Upper lobe of left lung (tissue), 4 donors: ENCODE results near the gene CHRNE.

ENCODE experiments used
- CTCF ChIP-seq, 6 experiments: fragments of 450-650 bp in 4 of 6; fragments of 200-600 bp in 2 of 6; sonication (generic) in 2 of 6; IDR thresholded peaks; one replicate each; pipeline ENCODE4 v1.5.1; 2016 to 2019; ENCODE audit warnings: antibody characterized with exemption in 6 of 6
- EP300 ChIP-seq, 4 donors: sonication (generic); formaldehyde crosslinking; IDR thresholded peaks; one replicate each; pipeline ENCODE4 v1.5.1; 2017; ENCODE audit warnings: antibody characterized with exemption in 4 of 4, control low read depth in 2 of 4
- POLR2A ChIP-seq, 4 donors: fragments of 450-650 bp; IDR thresholded peaks; one replicate each; pipeline ENCODE4 v1.5.1; 2016 to 2017; ENCODE audit warnings: antibody characterized with exemption in 4 of 4, mild to moderate bottlenecking in 2 of 4
- POLR2AphosphoS5 ChIP-seq, 2 donors: sonication (generic); formaldehyde crosslinking; IDR thresholded peaks; one replicate each; pipeline ENCODE4 v1.5.1; 2017; ENCODE audit warnings: antibody characterized with exemption in 2 of 2

DNA sequence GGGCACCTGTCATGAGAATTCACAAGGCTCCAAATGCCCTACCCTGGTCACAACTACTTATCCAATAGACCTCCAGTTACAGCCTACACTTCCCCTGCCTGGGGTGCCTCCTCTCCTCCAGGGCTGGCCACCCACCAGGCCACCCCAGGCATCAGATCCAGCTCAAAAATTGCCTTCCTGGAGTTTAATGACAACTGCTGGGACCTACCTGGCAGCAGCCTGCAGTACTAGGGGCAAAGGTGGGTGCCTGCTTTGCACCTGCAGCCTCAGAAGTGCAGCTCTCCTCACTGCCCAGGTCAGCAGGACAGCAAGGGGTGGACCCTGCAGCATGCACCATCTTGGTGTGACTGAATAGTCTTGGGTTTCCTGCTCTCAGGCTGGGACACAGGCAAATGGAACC lies 32.8 kb upstream of the CHRNE start:
- no peak for TF ChIP-seq CTCF (IDR thresholded peaks at IDR 0.05)
- TF ChIP-seq POLR2A (IDR thresholded peaks at IDR 0.05): no peak
- no peak for TF ChIP-seq POLR2AphosphoS5 (IDR thresholded peaks at IDR 0.05)
- no peak for TF ChIP-seq EP300 (IDR thresholded peaks at IDR 0.05)
